Measurements from ENCODE around the gene VAC14.

The VAC14 gene

DNA sequence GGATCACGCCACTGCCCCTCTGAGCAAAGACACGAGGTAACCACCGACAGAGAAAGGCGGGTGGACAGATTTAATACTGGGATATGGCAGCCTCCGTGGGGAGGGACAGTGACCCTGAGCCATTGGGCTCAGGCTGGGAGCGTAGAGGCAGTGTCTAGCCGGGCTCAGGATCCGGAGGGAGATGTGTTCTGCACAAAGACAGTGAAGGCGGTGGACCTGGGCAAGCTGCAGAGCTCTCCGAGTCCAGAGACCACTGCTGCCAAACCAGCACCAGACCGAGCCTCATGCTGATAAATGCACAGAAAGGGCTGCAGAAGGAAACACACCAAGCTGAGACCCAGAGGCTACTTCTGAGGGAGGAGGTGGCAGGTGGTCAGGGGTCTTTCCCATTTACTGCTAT lies 88.6 kb downstream of the VAC14 start:
- intact Hi-C loops (cut with micrococcal nuclease): no loop called here
- H3K27me3 Mint-ChIP-seq: no peaks in the 10 kb centered on the region

DNA sequence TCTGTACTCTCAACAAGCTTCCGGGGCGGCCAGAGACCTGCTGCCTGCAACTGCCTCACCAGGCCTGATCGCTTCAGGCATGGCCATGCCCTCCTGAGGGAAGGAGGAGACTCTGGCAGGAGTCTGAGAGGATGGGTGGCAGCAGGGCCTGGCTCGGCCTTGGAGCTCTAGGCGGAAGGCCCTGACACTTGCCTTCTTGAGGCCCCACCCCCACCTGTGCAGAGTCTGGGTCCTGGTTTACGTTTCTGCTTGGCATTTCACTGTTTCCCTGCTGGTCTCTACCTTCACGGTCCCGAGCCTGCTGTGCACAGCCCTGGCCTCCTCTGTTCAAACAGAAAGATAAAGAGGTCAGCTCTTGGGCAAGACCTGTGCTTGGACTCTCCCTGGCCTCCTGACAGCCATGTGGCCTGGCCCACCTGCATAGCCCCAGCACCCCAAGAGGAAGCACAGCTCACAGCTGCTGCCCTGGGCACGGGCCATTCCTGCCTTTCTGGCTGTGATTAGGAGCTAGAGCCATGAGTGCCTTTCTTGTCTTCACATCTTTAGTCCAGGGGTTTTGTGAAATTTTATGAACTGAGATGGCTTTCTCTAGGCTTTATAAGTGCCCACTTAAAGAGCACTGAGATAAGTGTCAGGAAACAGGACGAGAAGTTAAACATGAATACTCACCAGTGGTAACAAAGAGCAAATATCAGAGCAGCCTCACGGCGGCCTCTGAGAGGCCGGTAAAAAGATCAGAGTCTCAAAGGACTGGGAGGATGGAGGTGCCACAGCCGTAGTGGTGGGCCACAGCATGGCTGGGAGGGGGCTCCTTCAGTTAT lies 89.5 kb downstream of the VAC14 start:
- Mint-ChIP-seq H3K4me1 (ENCODE audit: low read depth) (no peaks in the 10 kb centered on the region), H3K4me3 (no peak overlapping the region), H3K9me3 (no peaks in the 10 kb centered on the region), H3K36me3 (ENCODE audit: low read depth) (peaks cover 98% of the 10 kb centered on the region), H3K27ac (no peak overlapping the region), H3K27me3 (no peaks in the 10 kb centered on the region)
- intact Hi-C loops (cut with micrococcal nuclease): no loop called here

More for the DNA sequence above, 88.6 kb downstream of the VAC14 start:
- Mint-ChIP-seq H3K4me1 (ENCODE audit: low read depth) (no peaks in the 10 kb centered on the region), H3K36me3 (ENCODE audit: low read depth) (peaks cover 98% of the 10 kb centered on the region), H3K4me3 (no peak overlapping the region), H3K27ac (no peak overlapping the region), H3K9me3 (no peaks in the 10 kb centered on the region)

DNA sequence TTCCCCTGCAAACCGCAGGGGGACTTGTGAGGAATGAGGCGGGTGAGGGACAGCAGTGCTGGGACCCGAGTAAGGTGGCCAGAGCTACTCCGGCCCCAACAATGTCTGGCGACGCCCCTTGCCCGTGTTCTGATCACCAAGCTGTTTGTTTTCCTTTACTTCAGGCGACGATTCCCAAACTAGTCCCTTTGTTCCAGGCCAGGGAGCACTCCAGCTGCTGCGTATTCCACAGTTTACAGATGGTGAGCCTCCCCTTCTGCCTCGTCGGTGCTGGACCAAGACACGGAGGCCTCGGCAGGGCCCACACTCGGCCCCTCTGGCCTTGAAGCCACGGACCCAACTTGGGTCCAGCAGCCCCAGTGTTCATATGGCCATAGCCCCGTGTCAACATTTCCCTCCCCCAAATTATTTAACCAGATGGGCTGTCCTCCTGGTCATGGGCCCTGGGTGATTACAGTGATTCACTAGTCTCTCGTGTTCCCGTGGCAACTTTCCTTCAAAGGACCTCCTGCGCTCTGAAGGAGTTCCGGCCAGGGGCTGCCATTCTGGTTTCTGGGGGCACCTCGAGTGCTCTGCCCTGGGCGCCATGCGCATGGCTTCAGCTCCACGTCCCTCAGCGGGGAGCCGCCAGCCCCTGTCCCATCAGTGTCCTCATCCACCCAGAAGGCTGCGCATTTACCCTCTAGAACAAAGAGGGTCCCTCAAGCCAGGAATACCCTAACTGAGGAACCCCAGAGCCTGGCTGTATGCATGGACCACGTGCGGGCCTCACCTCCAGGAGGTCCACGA lies 90.3 kb downstream of the VAC14 start:
- H3K4me1 Mint-ChIP-seq (ENCODE audit: low read depth): peaks cover 2% of the 10 kb centered on the region
- no peaks in the 10 kb centered on the region for H3K27me3 Mint-ChIP-seq
- H3K4me3 Mint-ChIP-seq: no peak overlapping the region
- H3K36me3 Mint-ChIP-seq (ENCODE audit: low read depth): peaks cover 98% of the 10 kb centered on the region
- no peaks in the 10 kb centered on the region for H3K9me3 Mint-ChIP-seq
- intact Hi-C loops (cut with micrococcal nuclease): no loop called here
- H3K27ac Mint-ChIP-seq: no peak overlapping the region

DNA sequence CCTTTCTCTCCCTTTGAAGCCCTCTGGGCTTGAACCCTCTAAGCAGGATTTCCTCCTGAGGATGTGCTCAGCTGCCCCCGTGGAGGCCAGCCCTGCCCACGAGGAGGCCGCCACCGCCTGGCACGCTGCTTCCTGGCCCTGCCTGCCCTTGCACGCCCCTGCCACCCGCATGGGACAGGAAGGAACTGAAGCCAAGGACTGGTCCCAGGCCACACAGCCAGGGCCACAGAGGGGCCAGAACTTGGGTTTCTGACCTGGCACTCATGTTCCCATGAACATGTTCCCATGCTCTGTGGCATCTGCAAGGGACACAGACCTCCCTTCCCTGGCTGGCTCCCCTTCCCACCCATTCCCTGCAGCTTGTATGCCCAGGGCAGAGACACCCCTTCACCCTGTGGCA lies 91.0 kb downstream of the VAC14 start:
- no peak overlapping the region for H3K27ac Mint-ChIP-seq
- peaks cover 98% of the 10 kb centered on the region for H3K36me3 Mint-ChIP-seq (ENCODE audit: low read depth)
- H3K27me3 Mint-ChIP-seq: no peaks in the 10 kb centered on the region
- H3K4me1 Mint-ChIP-seq (ENCODE audit: low read depth): peaks cover 9% of the 10 kb centered on the region
- intact Hi-C loops (cut with micrococcal nuclease): no loop called here
- H3K9me3 Mint-ChIP-seq: no peaks in the 10 kb centered on the region
- no peak overlapping the region for H3K4me3 Mint-ChIP-seq

DNA sequence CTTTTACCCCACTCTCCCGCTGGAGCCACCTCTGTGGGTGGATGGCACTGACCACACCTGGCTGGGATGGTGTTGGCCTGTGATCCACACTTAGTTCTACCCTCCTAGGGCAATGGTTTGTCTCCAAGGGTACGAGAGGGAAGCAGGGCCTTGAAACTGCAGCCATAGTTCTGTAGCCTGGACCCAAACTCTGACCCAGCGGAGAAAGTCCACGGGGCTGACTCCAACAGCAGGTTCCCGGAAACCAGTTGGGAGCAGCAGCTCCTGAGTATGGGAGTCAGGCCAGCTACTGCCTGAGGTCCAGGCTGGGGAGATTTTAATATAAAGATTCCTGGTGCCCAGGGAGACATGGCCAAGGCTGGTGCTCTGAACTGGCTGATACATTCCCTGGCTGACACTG lies 91.5 kb downstream of the VAC14 start:
- no peak overlapping the region for H3K4me3 Mint-ChIP-seq
- H3K27me3 Mint-ChIP-seq: no peaks in the 10 kb centered on the region
- intact Hi-C loops (cut with micrococcal nuclease): no loop called here
- H3K9me3 Mint-ChIP-seq: no peaks in the 10 kb centered on the region
- peaks cover 14% of the 10 kb centered on the region for H3K4me1 Mint-ChIP-seq (ENCODE audit: low read depth)
- no peak overlapping the region for H3K27ac Mint-ChIP-seq
- H3K36me3 Mint-ChIP-seq (ENCODE audit: low read depth): peaks cover 98% of the 10 kb centered on the region

DNA sequence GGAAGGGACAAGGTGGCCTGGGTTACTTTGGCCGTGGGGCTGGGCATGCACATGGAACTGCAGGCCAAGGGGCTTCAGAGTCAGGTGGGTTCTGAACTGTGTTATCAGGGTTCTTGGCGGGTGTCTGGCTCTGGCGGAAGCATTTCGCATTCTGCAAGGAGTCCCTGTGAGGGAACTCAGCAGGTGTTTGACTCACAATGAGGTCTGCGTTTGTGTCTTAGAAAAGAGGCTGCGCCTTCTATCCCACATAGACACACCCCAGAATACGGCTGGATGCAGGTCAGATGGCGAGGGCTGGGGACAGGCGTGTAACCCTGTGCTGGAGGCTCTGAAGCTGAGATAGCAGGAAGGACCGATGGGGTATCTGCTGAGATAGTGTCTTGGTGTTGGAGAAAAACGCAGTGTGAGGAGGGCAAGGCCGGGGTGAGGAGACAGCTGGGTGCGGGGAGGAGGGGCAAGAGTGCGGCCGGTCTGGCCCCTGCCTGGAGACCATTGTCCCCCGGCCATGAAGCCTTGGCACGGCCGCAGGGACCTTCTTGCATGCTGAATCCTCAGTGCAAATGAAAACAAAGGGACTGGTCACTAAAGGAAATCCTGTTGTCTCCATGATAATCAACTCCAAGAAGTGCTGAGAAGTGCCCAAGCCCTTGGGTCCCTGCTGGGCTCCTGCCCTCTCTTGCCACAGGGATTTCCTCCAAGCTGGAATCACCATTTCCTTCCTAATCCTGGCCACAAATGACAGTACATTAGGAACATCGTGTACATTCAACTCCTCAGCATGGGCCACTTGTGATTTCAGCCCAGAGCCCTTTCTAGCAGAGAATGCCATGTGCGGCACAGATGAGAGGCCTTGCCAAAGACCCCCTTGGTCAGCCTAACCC lies 92.4 kb downstream of the VAC14 start:
- H3K36me3 Mint-ChIP-seq (ENCODE audit: low read depth): peaks cover 98% of the 10 kb centered on the region
- H3K4me3 Mint-ChIP-seq: no peak overlapping the region
- peaks cover 22% of the 10 kb centered on the region for H3K4me1 Mint-ChIP-seq (ENCODE audit: low read depth)
- intact Hi-C loops (cut with micrococcal nuclease): no loop called here
- no peaks in the 10 kb centered on the region for H3K9me3 Mint-ChIP-seq
- H3K27ac Mint-ChIP-seq: no peak overlapping the region
- no peaks in the 10 kb centered on the region for H3K27me3 Mint-ChIP-seq

DNA sequence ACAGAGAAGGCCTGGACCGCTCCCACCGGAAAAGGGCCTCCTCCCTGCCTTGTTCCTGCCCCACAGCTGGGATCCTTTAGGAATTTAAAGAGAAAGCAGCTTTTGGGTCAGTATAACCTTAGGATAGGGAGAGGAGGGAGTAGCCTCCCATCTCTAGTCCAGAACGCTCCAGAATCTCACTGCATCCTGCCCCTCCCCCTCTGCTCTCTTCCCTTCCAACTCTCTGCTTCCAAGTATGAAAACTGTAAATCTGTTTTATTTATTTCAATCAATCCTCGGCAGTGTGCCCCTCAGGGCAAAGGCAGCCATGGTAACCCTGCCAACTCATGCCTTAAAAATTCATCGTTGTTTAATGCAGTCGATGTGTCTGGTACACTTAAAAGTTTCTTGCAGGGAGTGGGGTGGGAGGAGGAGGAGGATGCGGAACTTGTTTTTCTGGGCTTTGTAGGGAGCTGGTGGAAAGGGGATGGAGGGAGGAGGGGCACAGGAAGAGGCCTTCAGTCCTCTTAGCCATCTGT lies 94.0 kb downstream of the VAC14 start:
- intact Hi-C loops (cut with micrococcal nuclease): no loop called here
- H3K27me3 Mint-ChIP-seq: no peaks in the 10 kb centered on the region
- H3K27ac Mint-ChIP-seq: no peak overlapping the region

DNA sequence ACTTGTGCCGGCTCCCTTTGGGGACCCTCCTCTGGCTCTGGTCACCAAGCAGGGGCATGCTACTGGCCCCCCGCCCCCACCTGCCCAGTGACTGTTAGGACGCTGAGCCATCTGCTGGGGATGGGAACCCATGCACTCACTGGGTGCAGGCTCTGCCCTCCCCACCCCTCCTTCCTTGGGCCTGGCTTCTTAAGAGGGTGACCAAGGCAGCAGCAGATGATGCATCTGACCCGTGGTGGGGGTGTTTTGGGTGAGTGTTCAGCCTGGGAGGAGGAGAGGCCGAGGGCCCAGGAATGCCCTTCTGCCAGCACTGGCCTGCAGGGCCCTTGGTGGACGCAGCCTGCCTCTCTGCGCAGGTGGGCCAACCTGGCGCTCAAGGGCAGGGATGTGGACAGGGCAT lies 95.9 kb downstream of the VAC14 start:
- H3K27ac Mint-ChIP-seq: peak overlapping the region; percentile 23
- no peaks in the 10 kb centered on the region for H3K27me3 Mint-ChIP-seq
- H3K4me3 Mint-ChIP-seq: no peak overlapping the region
- H3K36me3 Mint-ChIP-seq (ENCODE audit: low read depth): peaks cover 94% of the 10 kb centered on the region
- intact Hi-C loops (cut with micrococcal nuclease): no loop called here
- no peaks in the 10 kb centered on the region for H3K9me3 Mint-ChIP-seq
- peaks cover 56% of the 10 kb centered on the region for H3K4me1 Mint-ChIP-seq (ENCODE audit: low read depth)

More for the DNA sequence above, 94.0 kb downstream of the VAC14 start:
- H3K4me1 Mint-ChIP-seq (ENCODE audit: low read depth): peaks cover 38% of the 10 kb centered on the region
- no peak overlapping the region for H3K4me3 Mint-ChIP-seq
- H3K36me3 Mint-ChIP-seq (ENCODE audit: low read depth): peaks cover 94% of the 10 kb centered on the region
- H3K9me3 Mint-ChIP-seq: no peaks in the 10 kb centered on the region

DNA sequence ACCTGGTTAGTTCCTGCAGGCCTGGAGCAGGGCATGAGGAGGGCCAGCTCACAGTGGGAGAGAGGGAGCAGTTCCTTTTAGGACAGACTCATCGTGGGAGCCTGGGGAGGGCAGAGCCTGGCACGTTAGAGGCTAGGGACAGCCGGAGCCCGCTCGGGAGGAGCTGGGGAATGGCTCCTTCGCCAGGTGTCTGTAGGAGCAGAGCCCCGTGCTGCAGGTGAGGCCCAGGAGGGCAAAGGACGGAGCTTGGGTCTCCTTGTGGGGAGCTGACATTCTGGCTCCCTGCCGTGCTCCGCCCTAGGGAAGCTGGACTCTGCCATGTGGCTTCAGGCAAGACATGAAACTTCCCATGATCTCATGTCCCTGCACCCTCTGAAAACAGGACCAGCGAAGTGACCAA lies 96.4 kb downstream of the VAC14 start:
- no peaks in the 10 kb centered on the region for H3K9me3 Mint-ChIP-seq
- no peak overlapping the region for H3K4me3 Mint-ChIP-seq
- intact Hi-C loops (cut with micrococcal nuclease): no loop called here
- peaks cover 95% of the 10 kb centered on the region for H3K36me3 Mint-ChIP-seq (ENCODE audit: low read depth)
- peak overlapping the region; percentile 23 for H3K27ac Mint-ChIP-seq
- no peaks in the 10 kb centered on the region for H3K27me3 Mint-ChIP-seq
- H3K4me1 Mint-ChIP-seq (ENCODE audit: low read depth): peaks cover 56% of the 10 kb centered on the region

DNA sequence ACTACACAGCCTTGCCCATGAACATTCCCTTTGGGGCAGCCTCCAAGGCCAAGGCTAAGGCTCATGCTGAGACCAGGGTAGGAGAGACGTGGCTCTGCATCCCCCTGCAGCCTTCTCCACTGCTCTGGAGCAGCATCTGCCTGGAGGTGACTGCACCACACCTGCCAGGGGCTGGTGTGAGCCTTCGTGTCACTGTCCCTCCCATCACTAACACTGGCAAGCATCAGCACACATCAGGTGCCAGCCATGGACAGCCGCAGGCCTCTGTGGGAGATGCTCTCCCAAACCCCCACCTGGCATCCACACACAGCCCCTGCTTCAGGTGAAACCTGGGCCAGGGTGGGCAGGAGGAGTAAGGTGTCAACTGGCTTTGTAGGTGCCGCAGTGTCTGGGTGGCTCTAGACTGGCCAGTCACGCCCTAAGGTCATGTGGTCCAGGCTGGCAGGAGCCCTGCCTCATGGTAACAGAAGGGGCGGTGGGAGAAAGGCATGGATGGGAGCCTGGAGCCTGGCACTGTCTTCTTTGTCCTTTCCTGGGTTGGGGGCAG lies 97.0 kb downstream of the VAC14 start:
- peaks cover 95% of the 10 kb centered on the region for H3K36me3 Mint-ChIP-seq (ENCODE audit: low read depth)
- no peak overlapping the region for H3K4me3 Mint-ChIP-seq
- H3K27ac Mint-ChIP-seq: no peak overlapping the region
- no peaks in the 10 kb centered on the region for H3K9me3 Mint-ChIP-seq
- no peaks in the 10 kb centered on the region for H3K27me3 Mint-ChIP-seq
- peaks cover 62% of the 10 kb centered on the region for H3K4me1 Mint-ChIP-seq (ENCODE audit: low read depth)
- intact Hi-C loops (cut with micrococcal nuclease): no loop called here

DNA sequence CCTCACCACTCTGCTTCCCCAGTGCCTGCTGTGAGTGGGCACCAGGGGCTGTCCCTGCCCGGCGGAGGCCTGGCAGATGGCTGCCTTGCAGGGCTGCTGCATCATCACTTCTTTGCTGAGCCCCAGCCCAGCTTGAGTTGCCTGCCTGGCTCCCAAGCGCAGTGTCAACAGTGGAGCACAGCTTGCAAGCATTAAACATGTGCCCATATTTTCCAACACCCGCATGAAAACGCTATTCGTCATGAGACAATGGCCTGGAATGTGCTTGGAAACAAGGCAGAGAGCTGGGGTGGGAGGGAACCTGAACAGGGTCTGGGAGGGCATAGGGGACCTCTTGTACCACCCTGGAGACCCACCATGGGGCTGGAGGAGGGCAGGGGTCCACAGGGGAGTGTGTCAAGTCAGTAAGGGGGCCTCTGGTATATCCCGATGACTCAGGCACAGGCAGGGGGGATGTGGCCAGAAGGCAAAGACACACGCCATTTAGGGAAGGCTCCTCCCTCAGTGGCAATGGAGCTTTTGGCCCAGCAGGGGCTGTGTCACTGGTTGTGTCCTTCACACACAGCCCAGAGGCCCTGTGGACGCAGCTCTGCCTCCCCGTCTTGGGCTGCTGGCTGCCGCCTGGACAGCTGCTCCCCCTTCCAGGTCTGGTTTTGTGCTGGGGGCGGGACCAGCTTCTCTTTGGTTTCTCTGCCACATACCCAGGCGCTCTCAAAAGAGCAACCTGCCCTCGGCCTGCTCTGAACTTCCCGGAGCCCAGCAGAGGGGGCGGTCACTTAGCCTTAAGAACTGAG lies 97.7 kb downstream of the VAC14 start:
- Mint-ChIP-seq H3K4me1 (ENCODE audit: low read depth) (peaks cover 68% of the 10 kb centered on the region), H3K27me3 (no peaks in the 10 kb centered on the region), H3K9me3 (no peaks in the 10 kb centered on the region), H3K4me3 (no peak overlapping the region), H3K27ac (no peak overlapping the region), H3K36me3 (ENCODE audit: low read depth) (peaks cover 95% of the 10 kb centered on the region)
- intact Hi-C loops (cut with micrococcal nuclease): no loop called here

DNA sequence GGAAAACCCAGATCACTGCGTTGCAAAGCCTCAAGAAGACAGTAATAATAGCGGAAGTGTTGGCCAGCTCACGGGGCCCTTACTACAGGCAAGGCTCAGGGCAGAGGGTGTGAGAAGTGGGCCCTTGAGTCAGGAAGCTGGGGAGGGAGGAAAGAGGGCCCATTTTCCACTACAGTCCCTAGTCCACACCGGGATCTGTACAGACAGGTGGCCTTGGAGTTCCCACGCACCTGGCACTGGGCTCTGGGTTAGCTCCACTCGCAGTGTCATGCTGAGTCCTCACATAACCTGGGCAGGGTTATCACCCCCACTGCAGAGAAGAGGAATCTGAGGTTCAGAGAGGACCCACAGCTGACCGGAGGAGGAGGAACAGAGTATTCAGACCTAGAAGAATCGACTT lies 98.3 kb downstream of the VAC14 start:
- no peaks in the 10 kb centered on the region for H3K27me3 Mint-ChIP-seq
- no peaks in the 10 kb centered on the region for H3K9me3 Mint-ChIP-seq
- intact Hi-C loops (cut with micrococcal nuclease): no loop called here
- H3K4me1 Mint-ChIP-seq (ENCODE audit: low read depth): peaks cover 74% of the 10 kb centered on the region
- no peak overlapping the region for H3K4me3 Mint-ChIP-seq
- peak overlapping the region; percentile 30 for H3K27ac Mint-ChIP-seq
- H3K36me3 Mint-ChIP-seq (ENCODE audit: low read depth): peaks cover 95% of the 10 kb centered on the region

DNA sequence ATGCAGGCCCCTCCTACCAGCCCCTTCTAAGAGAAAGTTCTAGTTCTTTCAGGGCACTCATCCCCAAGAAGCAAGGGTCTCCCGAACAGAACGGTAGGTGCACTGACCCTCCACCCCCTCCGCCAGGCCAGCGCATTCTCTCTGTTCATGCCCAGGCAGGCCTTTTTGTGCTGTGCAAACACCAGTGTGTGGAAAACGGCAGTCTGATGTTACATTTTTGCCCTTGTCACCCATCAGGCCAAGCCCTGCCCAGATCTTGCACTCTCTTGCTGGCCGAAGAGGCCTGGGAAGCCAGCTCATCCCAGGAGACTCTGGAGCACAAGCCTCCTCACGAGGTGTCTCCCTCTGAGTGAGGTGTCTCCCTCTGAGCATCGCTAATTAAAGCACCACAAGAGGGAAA lies 99.0 kb downstream of the VAC14 start:
- H3K27ac Mint-ChIP-seq: peak overlapping the region; percentile 30
- peak overlapping the region; percentile 4 for H3K4me3 Mint-ChIP-seq
- no peaks in the 10 kb centered on the region for H3K9me3 Mint-ChIP-seq
- no peaks in the 10 kb centered on the region for H3K27me3 Mint-ChIP-seq
- peaks cover 95% of the 10 kb centered on the region for H3K36me3 Mint-ChIP-seq (ENCODE audit: low read depth)
- peaks cover 75% of the 10 kb centered on the region for H3K4me1 Mint-ChIP-seq (ENCODE audit: low read depth)
- intact Hi-C loops (cut with micrococcal nuclease): no loop called here
